ENCODE results near the gene NOL3. TPM values are rescaled to one million over a fixed set of nuclear protein-coding genes. Genes with fewer than 3 reads are reported as not detected.
"Not testable (repeated sequence)": the region's sequence is repeated elsewhere in the genome, so short reads cannot be mapped to it uniquely, and the experiment has no call there.

The NOL3 gene
- 24.1 and 29.7 TPM in 2 replicates for total RNA-seq (2014; rRNA removed; shearing (Covaris generic))

GRCh38 chr16:67170168-67170948 lies at the start of gene NOL3:
Gene NOL3 (plus strand): TSS chr16:67170538.
- Histone ChIP-seq H3K27me3 (replicated peaks) (no peaks in the 10 kb centered on the region), H3K27ac (peak within 1 kb of the TSS; percentile 92), H3K4me3 (peak within 1 kb of the TSS; percentile 42), H3K9me3 (replicated peaks) (no peaks in the 10 kb centered on the region), H3K36me3 (peaks cover 8% of the 10 kb centered on the region), H3K4me1 (replicated peaks) (peaks cover 39% of the 10 kb centered on the region)
- DNase-seq (ENCODE audit: low read depth in 1 of 2, low spot score in 2 of 2), result peak; percentile 81 to 90

- not testable (repeated sequence) for H3K9me3 ChIP-seq (replicated peaks); H3K4me1 ChIP-seq (replicated peaks); H3K4me3 ChIP-seq; H3K27me3 ChIP-seq (replicated peaks); DNase-seq (ENCODE audit: low read depth in 1 of 2, low spot score in 2 of 2); H3K27ac ChIP-seq
- H3K36me3 ChIP-seq, result peaks cover 59% of the 10 kb centered on the region
Observed at GRCh38 chr16:67122799-67123198, 47.5 kb upstream of the NOL3 start.

- Histone ChIP-seq H3K36me3 (peaks cover 50% of the 10 kb centered on the region), H3K9me3 (replicated peaks) (no peaks in the 10 kb centered on the region), H3K27ac (no peak overlapping the region), H3K27me3 (replicated peaks) (no peaks in the 10 kb centered on the region), H3K4me3 (no peak overlapping the region), H3K4me1 (replicated peaks) (no peaks in the 10 kb centered on the region)
- DNase-seq (ENCODE audit: low read depth in 1 of 2, low spot score in 2 of 2), result no peak
Observed at GRCh38 chr16:67128417-67128816, 41.9 kb upstream of the NOL3 start.

GRCh38 chr16:67128887-67129286 lies 41.5 kb upstream of the NOL3 start:
- H3K27ac ChIP-seq, result no peak overlapping the region
- H3K4me3 ChIP-seq, result no peak overlapping the region
- DNase-seq (ENCODE audit: low read depth in 1 of 2, low spot score in 2 of 2), result no peak
- no peaks in the 10 kb centered on the region for H3K4me1 ChIP-seq (replicated peaks)
- peaks cover 47% of the 10 kb centered on the region for H3K36me3 ChIP-seq
- H3K9me3 ChIP-seq (replicated peaks), result no peaks in the 10 kb centered on the region
- H3K27me3 ChIP-seq (replicated peaks), result no peaks in the 10 kb centered on the region

GRCh38 chr16:67129422-67129821 lies 40.9 kb upstream of the NOL3 start:
- H3K27ac ChIP-seq, result no peak overlapping the region
- no peak for DNase-seq (ENCODE audit: low read depth in 1 of 2, low spot score in 2 of 2)
- H3K4me1 ChIP-seq (replicated peaks), result no peaks in the 10 kb centered on the region
- no peaks in the 10 kb centered on the region for H3K9me3 ChIP-seq (replicated peaks)
- H3K27me3 ChIP-seq (replicated peaks), result no peaks in the 10 kb centered on the region
- no peak overlapping the region for H3K4me3 ChIP-seq
- peaks cover 47% of the 10 kb centered on the region for H3K36me3 ChIP-seq

GRCh38 chr16:67137605-67138004 lies 32.7 kb upstream of the NOL3 start:
- no peaks in the 10 kb centered on the region; the same call in 1 of the 2 replicates for H3K9me3 ChIP-seq (replicated peaks)
- no peaks in the 10 kb centered on the region for H3K27me3 ChIP-seq (replicated peaks)
- no peaks in the 10 kb centered on the region for H3K4me1 ChIP-seq (replicated peaks)
- H3K4me3 ChIP-seq, result no peak overlapping the region
- DNase-seq (ENCODE audit: low read depth in 1 of 2, low spot score in 2 of 2), result no peak
- peaks cover 81% of the 10 kb centered on the region for H3K36me3 ChIP-seq
- no peak overlapping the region for H3K27ac ChIP-seq

- no peak for DNase-seq (ENCODE audit: low read depth in 1 of 2, low spot score in 2 of 2)
- Histone ChIP-seq H3K4me3 (no peak overlapping the region), H3K4me1 (replicated peaks) (no peaks in the 10 kb centered on the region), H3K9me3 (replicated peaks) (no peaks in the 10 kb centered on the region; the same call in 1 of the 2 replicates), H3K27ac (no peak overlapping the region), H3K27me3 (replicated peaks) (no peaks in the 10 kb centered on the region), H3K36me3 (peaks cover 87% of the 10 kb centered on the region)
Observed at GRCh38 chr16:67141391-67141790, 28.9 kb upstream of the NOL3 start.

- H3K27ac ChIP-seq, result no peak overlapping the region
- H3K9me3 ChIP-seq (replicated peaks), result no peaks in the 10 kb centered on the region; the same call in 1 of the 2 replicates
- no peak for DNase-seq (ENCODE audit: low read depth in 1 of 2, low spot score in 2 of 2)
- no peak overlapping the region for H3K4me3 ChIP-seq
- no peaks in the 10 kb centered on the region for H3K27me3 ChIP-seq (replicated peaks)
- peaks cover 88% of the 10 kb centered on the region for H3K36me3 ChIP-seq
- no peaks in the 10 kb centered on the region for H3K4me1 ChIP-seq (replicated peaks)
Observed at GRCh38 chr16:67142342-67142741, 28.0 kb upstream of the NOL3 start.

- H3K9me3 ChIP-seq (replicated peaks), result peaks cover 8% of the 10 kb centered on the region
- DNase-seq (ENCODE audit: low read depth in 1 of 2, low spot score in 2 of 2), result no peak
- H3K4me1 ChIP-seq (replicated peaks), result peaks cover 7% of the 10 kb centered on the region
- H3K36me3 ChIP-seq, result peaks cover 97% of the 10 kb centered on the region
- H3K27me3 ChIP-seq (replicated peaks), result no peaks in the 10 kb centered on the region
- H3K4me3 ChIP-seq, result no peak overlapping the region
- H3K27ac ChIP-seq, result no peak overlapping the region
Observed at GRCh38 chr16:67144943-67145342, 25.4 kb upstream of the NOL3 start.

- Histone ChIP-seq H3K27me3 (replicated peaks) (no peaks in the 10 kb centered on the region), H3K27ac (no peak overlapping the region)
Observed at GRCh38 chr16:67145746-67146145, 24.6 kb upstream of the NOL3 start.

GRCh38 chr16:67146523-67147357 lies 23.6 kb upstream of the NOL3 start:
- no peaks in the 10 kb centered on the region for H3K27me3 ChIP-seq (replicated peaks)
- H3K4me1 ChIP-seq (replicated peaks), result peaks cover 25% of the 10 kb centered on the region
- H3K4me3 ChIP-seq, result no peak overlapping the region
- no peak for DNase-seq (ENCODE audit: low read depth in 1 of 2, low spot score in 2 of 2)
- H3K36me3 ChIP-seq, result peaks cover 90% of the 10 kb centered on the region
- H3K9me3 ChIP-seq (replicated peaks), result peaks cover 10% of the 10 kb centered on the region
- H3K27ac ChIP-seq, result no peak overlapping the region

More at GRCh38 chr16:67145746-67146145, 24.6 kb upstream of the NOL3 start:
- H3K4me1 ChIP-seq (replicated peaks), result peaks cover 15% of the 10 kb centered on the region
- no peak overlapping the region for H3K4me3 ChIP-seq
- H3K36me3 ChIP-seq, result peaks cover 97% of the 10 kb centered on the region
- peaks cover 10% of the 10 kb centered on the region for H3K9me3 ChIP-seq (replicated peaks)
- DNase-seq (ENCODE audit: low read depth in 1 of 2, low spot score in 2 of 2), result no peak

GRCh38 chr16:67147437-67148140 lies 22.7 kb upstream of the NOL3 start:
- Histone ChIP-seq H3K36me3 (peaks cover 82% of the 10 kb centered on the region), H3K9me3 (replicated peaks) (peaks cover 10% of the 10 kb centered on the region), H3K27me3 (replicated peaks) (no peaks in the 10 kb centered on the region), H3K27ac (no peak overlapping the region), H3K4me3 (no peak overlapping the region), H3K4me1 (replicated peaks) (peaks cover 25% of the 10 kb centered on the region)
- no peak for DNase-seq (ENCODE audit: low read depth in 1 of 2, low spot score in 2 of 2)

- Histone ChIP-seq H3K27me3 (replicated peaks) (no peaks in the 10 kb centered on the region), H3K4me1 (replicated peaks) (peaks cover 25% of the 10 kb centered on the region), H3K27ac (no peak overlapping the region), H3K36me3 (peaks cover 75% of the 10 kb centered on the region), H3K4me3 (no peak overlapping the region), H3K9me3 (replicated peaks) (peaks cover 10% of the 10 kb centered on the region)
- DNase-seq (ENCODE audit: low read depth in 1 of 2, low spot score in 2 of 2), result no peak
Observed at GRCh38 chr16:67148221-67148620, 22.1 kb upstream of the NOL3 start.

Data from SJSA1 (cell line).